HCT116 (cell line): ENCODE results near the gene SZRD1. TPM values are rescaled to one million over a fixed set of nuclear protein-coding genes. Genes with fewer than 3 reads are reported as not detected.

Experiments
- ATAC-seq: fragments of 200-7000 bp; cut with Tn5 transposase; 2 replicates; pipeline ENCODE4 v1.9.1; 2020; ENCODE audit warnings: mild to moderate bottlenecking, moderate library complexity
- BruUV-seq: library from RNA; stranded (reverse); fragments of 400-500 nt; replicated peaks from 2 replicates; lab custom pipeline; 2021; lab: Mats Ljungman, UMichigan
- CTCF ChIA-PET: fragments of 300-600 bp; sonication (Branson Sonifier 250); formaldehyde crosslinking; loops from one replicate; lab custom pipeline; 2021; ENCODE audit warnings: antibody characterized with exemption; lab: Charles Lee
- POLR2A ChIA-PET: fragments of 300-600, 350-600 bp; sonication (Branson Sonifier 250); formaldehyde crosslinking; loops from one replicate; lab custom pipeline; 2021; ENCODE audit warnings: antibody characterized with exemption; lab: Charles Lee
- RAD21 ChIA-PET, 2 experiments: fragments of 300-600 bp; sonication (Branson Sonifier 250); formaldehyde crosslinking; loops; one replicate each; lab custom pipeline; 2023; ENCODE audit warnings: low total read pairs in 2 of 2; ENCODE audit not compliant: uncharacterized antibody in 2 of 2, unreplicated experiment in 2 of 2, low non-redundant PET in 1 of 2; lab: Charles Lee
- DNase-seq: peaks from one replicate; pipeline ENCODE4 v3.0.0-alpha.2; 2010; ENCODE audit warnings: low read depth, low spot score
- H2AFZ ChIP-seq: fragments of 200-600 bp; shearing (Covaris generic), sonication (generic); 2 replicates; pipeline ENCODE4 v1.6.1; 2017; ENCODE audit warnings: low read depth, mixed run types, mixed read lengths, antibody characterized with exemption, low read length; ENCODE audit not compliant: poor library complexity, severe bottlenecking
- H3K27ac ChIP-seq: 2 replicates; pipeline ENCODE4 v1.5.1; 2012; ENCODE audit warnings: low read depth, low read length
- H3K27me3 ChIP-seq: fragments of 200-600 bp; sonication (generic); 2 replicates; pipeline ENCODE4 v1.6.1; 2016; ENCODE audit warnings: mixed run types, low read length, mixed read lengths; ENCODE audit not compliant: insufficient read depth
- H3K36me3 ChIP-seq, 2 experiments: fragments of 200-500 bp in 1 of 2; fragments of 200-600 bp in 1 of 2; sonication (Bioruptor generic) in 1 of 2; sonication (generic) in 1 of 2; 2 replicates each; pipeline versions ENCODE4 v1.5.1 to v1.6.1; 2014 to 2016; ENCODE audit warnings: low read length in 2 of 2, inconsistent platforms in 1 of 2, mixed read lengths in 1 of 2, mixed run types in 1 of 2; ENCODE audit not compliant: insufficient read depth in 2 of 2, control insufficient read depth in 1 of 2
- H3K4me1 ChIP-seq, 2 experiments: fragments of 200-600 bp in 1 of 2; sonication (generic) in 1 of 2; 2 replicates each; pipeline versions ENCODE4 v1.5.1 to v1.6.1; 2012 to 2017; ENCODE audit warnings: low read length in 2 of 2, inconsistent platforms in 1 of 2, mild to moderate bottlenecking in 1 of 2, mixed read lengths in 1 of 2, mixed run types in 1 of 2, moderate library complexity in 1 of 2; ENCODE audit not compliant: insufficient read depth in 2 of 2, control insufficient read depth in 1 of 2
- H3K4me2 ChIP-seq: fragments of 200-600 bp; sonication (generic); 2 replicates; pipeline ENCODE4 v1.6.1; 2017; ENCODE audit warnings: mixed run types, low read length, mixed read lengths
- H3K4me3 ChIP-seq, 2 experiments: fragments of 200-600 bp in 1 of 2; sonication (generic) in 1 of 2; replicated peaks in 1 of 2; 2 replicates each; pipeline ENCODE4 v1.5.1; 2011 to 2016; ENCODE audit warnings: low read length in 2 of 2, control low read depth in 1 of 2, low read depth in 1 of 2, mild to moderate bottlenecking in 1 of 2, mixed read lengths in 1 of 2, mixed run types in 1 of 2
- H3K79me2 ChIP-seq: fragments of 200-600 bp; sonication (generic); 2 replicates; pipeline ENCODE4 v1.6.1; 2017; ENCODE audit warnings: mild to moderate bottlenecking, mixed run types, low read length, moderate library complexity, mixed read lengths; ENCODE audit not compliant: insufficient read depth
- H3K9ac ChIP-seq: fragments of 200-600 bp; sonication (generic); 2 replicates; pipeline ENCODE4 v1.6.1; 2016; ENCODE audit warnings: low read length, mixed read lengths
- H3K9me2 ChIP-seq: fragments of 200-600 bp; sonication (generic), shearing (Covaris generic); 2 replicates; pipeline ENCODE4 v1.6.1; 2017; ENCODE audit warnings: mixed run types, mild to moderate bottlenecking, moderate library complexity; ENCODE audit not compliant: insufficient read depth
- H3K9me3 ChIP-seq, 2 experiments: fragments of 200-500 bp in 1 of 2; fragments of 200-600 bp in 1 of 2; sonication (Bioruptor generic) in 1 of 2; sonication (generic) in 1 of 2; 2 replicates each; pipeline ENCODE4 v1.6.1; 2014 to 2017; ENCODE audit warnings: low read length in 2 of 2, mixed read lengths in 2 of 2, inconsistent platforms in 1 of 2, low read depth in 1 of 2, mild to moderate bottlenecking in 1 of 2, mixed run types in 1 of 2, moderate library complexity in 1 of 2; ENCODE audit not compliant: control insufficient read depth in 1 of 2, insufficient read depth in 1 of 2
- H4K20me1 ChIP-seq: fragments of 200-600 bp; sonication (generic), shearing (Covaris generic); 2 replicates; pipeline ENCODE4 v1.6.1; 2017; ENCODE audit warnings: mixed run types, mild to moderate bottlenecking, moderate library complexity; ENCODE audit not compliant: insufficient read depth
- ATF3 ChIP-seq: IDR thresholded peaks from 2 replicates; pipeline ENCODE4 v1.6.1; 2012
- CBX3 ChIP-seq: IDR thresholded peaks from 2 replicates; pipeline ENCODE4 v1.6.1; 2012; ENCODE audit warnings: low read depth
- CTCF ChIP-seq, 3 experiments: fragments of 200-600 bp in 1 of 3; sonication (generic) in 1 of 3; IDR thresholded peaks in 2 of 3; conservative IDR thresholded peaks in 1 of 3; 2 replicates each; pipeline ENCODE4 v1.5.1; 2012 to 2017; ENCODE audit warnings: low read depth in 2 of 3, low read length in 2 of 3, antibody characterized with exemption in 1 of 3, borderline replicate concordance in 1 of 3, control low read depth in 1 of 3, mild to moderate bottlenecking in 1 of 3, mixed read lengths in 1 of 3, mixed run types in 1 of 3, moderate library complexity in 1 of 3; ENCODE audit not compliant: insufficient read depth in 1 of 3
- EGR1 ChIP-seq: IDR thresholded peaks from 2 replicates; pipeline ENCODE4 v1.6.1; 2012; ENCODE audit warnings: low read depth
- ELF1 ChIP-seq: IDR thresholded peaks from 2 replicates; pipeline ENCODE4 v1.6.1; 2012; ENCODE audit warnings: low read depth, borderline replicate concordance
- EZH2 ChIP-seq: fragments of 200-600 bp; sonication (generic); IDR thresholded peaks from 2 replicates; pipeline ENCODE4 v1.6.1; 2017; ENCODE audit warnings: antibody characterized with exemption, mixed run types
- JUND ChIP-seq: IDR thresholded peaks from 2 replicates; pipeline ENCODE4 v1.6.1; 2012
- MAX ChIP-seq: IDR thresholded peaks from 2 replicates; pipeline ENCODE4 v1.6.1; 2012
- POLR2A ChIP-seq: IDR thresholded peaks from 2 replicates; pipeline ENCODE4 v1.7.0; 2011; ENCODE audit warnings: borderline replicate concordance; ENCODE audit not compliant: insufficient read depth, insufficient read length; ENCODE audit errors: extremely low read depth
- POLR2AphosphoS5 ChIP-seq: IDR thresholded peaks from 2 replicates; pipeline ENCODE4 v1.6.1; 2011; ENCODE audit warnings: mild to moderate bottlenecking, low read depth, low read length, moderate library complexity
- RAD21 ChIP-seq: IDR thresholded peaks from 2 replicates; pipeline ENCODE4 v1.6.1; 2012; ENCODE audit warnings: low read depth, mild to moderate bottlenecking
- SIN3A ChIP-seq: IDR thresholded peaks from 2 replicates; pipeline ENCODE4 v1.6.1; 2012; ENCODE audit warnings: low read depth
- SP1 ChIP-seq: IDR thresholded peaks from 2 replicates; pipeline ENCODE4 v1.6.1; 2012; ENCODE audit warnings: low read depth
- SRF ChIP-seq: IDR thresholded peaks from 2 replicates; pipeline ENCODE4 v1.6.1; 2012; ENCODE audit warnings: low read depth
- TCF7L2 ChIP-seq: IDR thresholded peaks from 2 replicates; pipeline ENCODE4 v1.7.0; 2011; ENCODE audit warnings: borderline replicate concordance, inconsistent platforms; ENCODE audit not compliant: insufficient read depth, insufficient read length; ENCODE audit errors: extremely low read depth
- ZBTB33 ChIP-seq: IDR thresholded peaks from 2 replicates; pipeline ENCODE4 v1.6.1; 2011; ENCODE audit warnings: mild to moderate bottlenecking, low read length, moderate library complexity; ENCODE audit not compliant: insufficient replicate concordance; ENCODE audit errors: extremely low read depth
- intact Hi-C: fragments of 100-400 bp; cut with micrococcal nuclease; formaldehyde crosslinking; loops from 2 replicates; pipeline ENCODE4 v1.10.0; 2022
- total RNA-seq: library from RNA; stranded (reverse); gene quantifications from one replicate; pipeline ENCODE4 v1.2.1, GENCODE V29; 2021; ENCODE audit not compliant: unreplicated experiment

The SZRD1 gene
- total RNA-seq, 1 experiment from 2014 or later = 141 TPM

- intact Hi-C loops = no loop called here
- Histone ChIP-seq H4K20me1 (no peaks in the 10 kb centered on the region), H3K9me2 (no peaks in the 10 kb centered on the region), H3K79me2 (peaks cover 33% of the 10 kb centered on the region), H3K4me2 (no peak overlapping the region), H3K36me3 (peaks cover 3 to 8% of the 10 kb centered on the region in 2 experiments; a peak in 3 of 4 replicates), H2AFZ (peak overlapping the region; percentile 7), H3K4me3 (no peak overlapping the region), H3K9ac (no peak overlapping the region), H3K27me3 (no peaks in the 10 kb centered on the region), H3K9me3 (no peaks in the 10 kb centered on the region), H3K4me1 (peaks cover 4 to 13% of the 10 kb centered on the region in 2 experiments; a peak in 3 of 4 replicates), H3K27ac (no peak overlapping the region)
- DNase-seq (no peak), ATAC-seq (no peak)
- RAD21 ChIA-PET = no interaction called here
- POLR2A ChIA-PET = no interaction called here
- TF ChIP-seq CTCF (IDR thresholded peaks at IDR 0.05 in 2 of 3, conservative IDR thresholded peaks at IDR 0.05 in 1 of 3; ENCODE audit: borderline replicate concordance in 1 of 3, insufficient read depth in 1 of 3, low read depth in 2 of 3, low read length in 2 of 3) (no peak), POLR2A (no peak), EGR1 (no peak), TCF7L2 (no peak), CBX3 (no peak), ZBTB33 (no peak), SP1 (no peak), POLR2AphosphoS5 (no peak), SRF (no peak), ELF1 (no peak), EZH2 (no peak), ATF3 (no peak), JUND (no peak), SIN3A (no peak), MAX (no peak), RAD21 (no peak)
- CTCF ChIA-PET = interaction anchor here (1.2 to 2.9 kb wide), 2 partner anchors 182 to 360 kb away, joined by 3 to 17 read pairs; no protein-coding TSS in a partner anchor
- BruUV-seq = no TSS peak
Measured at GRCh38 chr1:16438924-16439323, 71.9 kb downstream of the SZRD1 start.
